Middle frontal gyrus (tissue), 1 donor: Measurements from ENCODE around the gene PRELP.
"Not testable (repeated sequence)": the region's sequence is repeated elsewhere in the genome, so short reads cannot be mapped to it uniquely, and the experiment has no call there.

Source experiments
- DNase-seq: peaks from one replicate; pipeline ENCODE4 v3.0.0-alpha.2; 2015; ENCODE audit warnings: low spot score; ENCODE audit errors: extremely low spot score

PRELP gene

DNA sequence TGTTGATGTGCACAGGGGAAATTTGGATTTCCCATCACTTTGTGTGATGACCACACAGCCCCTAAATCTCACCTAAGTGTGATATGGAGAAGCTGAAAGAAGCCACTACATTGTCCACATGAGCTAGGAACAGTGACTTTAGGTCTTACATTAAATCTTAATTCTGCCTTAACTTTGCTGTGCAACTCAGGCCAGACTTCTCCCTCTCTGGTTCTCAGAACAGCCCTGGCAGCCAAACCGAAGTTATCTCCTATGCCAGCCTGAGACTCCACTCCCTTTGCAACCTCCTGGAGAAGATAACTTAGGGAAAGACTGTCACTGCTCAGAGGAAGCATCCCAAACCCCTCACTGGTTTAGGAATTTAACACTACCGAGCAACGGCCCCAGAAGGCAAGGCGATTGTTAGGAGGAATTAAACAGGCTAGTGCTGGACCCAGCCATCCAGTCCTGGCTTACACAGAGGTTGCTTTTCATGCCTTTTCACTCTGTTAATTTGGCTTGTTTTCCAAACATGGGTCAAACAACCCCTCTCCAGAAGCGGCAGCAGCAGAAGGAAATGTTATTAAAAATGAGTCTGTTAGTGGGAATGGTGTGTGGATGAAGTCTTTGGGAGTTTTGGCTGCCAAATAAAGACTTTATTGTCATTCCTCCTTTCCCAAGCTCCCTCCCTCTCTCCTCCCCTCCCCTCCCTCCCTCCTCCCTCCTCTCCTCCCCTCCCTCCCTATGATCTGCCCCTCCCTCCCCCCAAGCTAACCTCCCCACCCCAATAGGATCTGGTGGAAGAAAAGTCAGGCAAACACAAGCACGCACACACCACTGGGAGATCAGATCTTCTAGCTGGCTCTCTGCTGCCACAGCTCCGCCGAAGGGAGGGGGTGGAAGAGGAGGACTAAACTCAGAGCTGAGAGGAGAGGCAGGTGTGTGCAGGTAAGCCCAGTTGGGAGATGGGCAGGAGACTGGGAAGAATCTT, at the start of gene PRELP:
PRELP (plus strand) TSS at position 795 of the 970 bp plus-strand sequence. CDS start 7,379 bp downstream, outside the sequence.
- no peak for DNase-seq

GRCh38 chr1:203426366-203426765, 49.2 kb upstream of the PRELP start:
- no peak for DNase-seq

- DNase-seq: no peak
These were observed 48.7 kb upstream of the PRELP start for GRCh38 chr1:203426870-203427269.

GRCh38 chr1:203427451-203427850, 48.2 kb upstream of the PRELP start:
- DNase-seq: no peak

- no peak for DNase-seq
These were observed 46.5 kb upstream of the PRELP start for GRCh38 chr1:203428981-203429599.

- no peak for DNase-seq
These were observed 40.0 kb upstream of the PRELP start for GRCh38 chr1:203435615-203436014.

- DNase-seq: no peak
These were observed 37.8 kb upstream of the PRELP start for GRCh38 chr1:203437696-203438315.

GRCh38 chr1:203439131-203439730, 36.4 kb upstream of the PRELP start:
- DNase-seq: peak; percentile 17

DNA sequence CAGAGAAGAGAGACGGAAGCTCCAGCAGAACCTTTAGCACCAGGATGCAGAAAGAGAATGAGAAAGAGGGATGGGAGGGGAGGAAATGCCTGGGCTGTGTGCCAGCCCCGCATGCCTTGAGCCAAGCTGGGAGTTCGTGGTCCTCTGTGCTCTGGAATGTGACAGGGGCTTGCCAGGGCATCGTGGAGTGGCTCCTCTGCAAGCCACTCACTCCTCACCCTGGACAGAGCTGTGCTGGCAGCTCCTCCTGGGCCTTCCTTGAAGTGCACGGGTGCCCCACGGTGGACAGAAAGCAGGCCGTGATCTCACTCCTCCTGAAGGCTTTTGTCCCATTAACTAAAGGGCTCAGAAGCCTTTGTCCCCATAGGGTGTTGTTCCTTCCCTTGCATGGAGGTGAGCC, 34.8 kb upstream of the PRELP start:
- peak; percentile 33 for DNase-seq

DNA sequence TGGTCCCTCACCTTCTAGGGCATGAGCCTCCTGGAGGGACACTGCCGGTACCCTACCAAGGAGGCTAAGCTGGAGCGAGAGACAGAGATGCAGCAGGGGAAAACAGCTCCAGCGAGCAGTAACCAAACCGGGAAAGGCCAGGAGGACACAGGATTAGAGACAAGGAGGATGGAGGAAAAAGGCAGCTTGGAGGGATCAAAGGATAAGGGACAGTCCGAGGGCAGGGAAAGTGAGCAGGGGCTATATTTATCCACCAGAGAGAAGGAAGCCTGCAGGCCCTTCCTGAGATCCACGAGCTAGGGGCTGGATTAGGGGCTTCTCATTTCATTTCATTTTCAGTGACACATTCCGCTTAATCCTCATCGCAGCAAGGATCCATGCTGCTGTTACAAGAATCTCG, 33.8 kb upstream of the PRELP start:
- DNase-seq: no peak

- DNase-seq: no peak
These were observed 32.8 kb upstream of the PRELP start for GRCh38 chr1:203442821-203443220.

DNA sequence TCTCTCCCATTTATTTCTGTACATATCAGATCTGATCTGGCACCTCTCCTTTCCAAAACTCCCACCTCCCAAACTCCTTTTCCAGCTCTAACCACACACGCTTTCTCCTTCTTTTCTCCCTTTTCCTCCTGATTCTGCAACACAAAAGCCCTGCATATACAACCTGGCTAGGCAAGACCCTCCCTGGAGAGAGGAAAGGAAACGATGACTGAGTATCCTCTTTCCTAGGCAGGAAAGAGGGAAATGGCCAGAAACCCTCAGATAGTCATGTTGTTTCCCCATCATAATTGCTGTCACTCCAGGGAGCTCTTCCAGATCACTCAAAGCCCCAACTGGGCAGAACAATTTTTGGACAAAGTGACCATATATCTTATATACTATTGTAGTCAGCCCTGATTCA, 32.3 kb upstream of the PRELP start:
- no peak for DNase-seq

- DNase-seq: no peak
These were observed 31.4 kb upstream of the PRELP start for GRCh38 chr1:203444171-203444576.

GRCh38 chr1:203447151-203447550, 28.5 kb upstream of the PRELP start:
- no peak for DNase-seq

- DNase-seq: not testable (repeated sequence)
These were observed 28.0 kb upstream of the PRELP start for GRCh38 chr1:203447598-203447997.

GRCh38 chr1:203448521-203449061, 27.0 kb upstream of the PRELP start:
- no peak for DNase-seq

DNA sequence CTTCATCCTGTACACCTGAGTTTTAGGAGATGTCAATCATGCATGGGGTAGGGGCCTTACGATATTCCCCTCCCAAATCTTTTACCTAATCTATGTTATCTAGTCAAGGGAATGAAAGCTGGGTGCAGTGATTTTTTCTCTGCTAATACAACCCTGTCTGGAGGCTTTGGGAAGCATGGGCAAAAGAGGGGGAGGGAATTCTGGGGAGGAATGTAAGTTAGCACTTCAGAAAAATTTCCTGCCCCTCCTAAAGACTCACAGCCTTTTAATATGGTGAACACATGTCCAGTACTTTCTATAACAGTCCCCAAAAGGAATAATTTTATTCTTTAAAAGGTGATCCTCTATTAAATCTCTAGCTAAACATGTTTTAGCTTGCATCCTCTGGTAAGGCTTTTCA, 25.6 kb upstream of the PRELP start:
- DNase-seq: no peak

GRCh38 chr1:203450479-203451149, 25.0 kb upstream of the PRELP start:
- no peak for DNase-seq

DNA sequence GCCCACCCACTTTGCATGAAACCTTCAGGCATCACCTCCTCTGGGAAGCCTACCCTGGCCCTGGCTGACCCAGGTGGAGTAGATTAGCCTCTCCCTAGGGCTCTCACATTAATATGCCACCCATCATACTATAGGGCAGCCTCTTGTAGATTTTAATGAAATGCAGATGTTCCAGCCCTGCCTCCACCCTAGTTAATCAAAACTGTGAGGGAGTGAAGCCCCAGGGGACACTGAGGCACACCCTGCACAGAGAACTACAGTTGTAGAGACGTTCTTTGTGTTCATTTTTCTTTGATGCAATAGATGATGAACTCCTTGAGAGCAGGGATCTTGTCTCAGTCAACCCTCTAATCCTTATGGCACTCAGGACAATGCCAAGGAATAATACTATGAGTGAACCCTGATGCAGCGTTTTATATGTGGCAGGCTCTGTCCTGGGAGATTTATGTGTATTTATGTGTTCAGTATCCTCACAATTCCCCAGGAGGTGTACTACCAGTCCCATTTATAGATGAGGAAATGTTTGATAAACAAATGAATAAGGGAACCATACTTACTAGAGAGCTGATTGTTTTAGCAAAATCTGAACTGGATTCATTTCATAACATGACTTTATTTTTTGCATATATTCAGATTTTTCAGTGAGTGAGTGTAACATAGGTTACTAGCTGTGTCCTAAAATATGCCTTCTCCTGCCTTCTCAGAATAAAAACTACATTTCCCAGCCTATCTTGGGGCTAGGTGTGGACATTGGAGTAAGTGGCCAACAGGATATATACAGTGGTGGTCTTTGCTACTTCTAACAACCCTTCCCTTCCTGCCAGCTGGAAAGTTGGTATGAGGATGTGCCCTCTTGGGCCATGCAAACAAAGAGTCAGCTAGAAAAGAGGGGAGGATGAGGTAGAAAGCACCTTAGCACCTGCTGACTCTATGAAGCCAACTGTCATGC, 23.5 kb upstream of the PRELP start:
- no peak for DNase-seq

DNA sequence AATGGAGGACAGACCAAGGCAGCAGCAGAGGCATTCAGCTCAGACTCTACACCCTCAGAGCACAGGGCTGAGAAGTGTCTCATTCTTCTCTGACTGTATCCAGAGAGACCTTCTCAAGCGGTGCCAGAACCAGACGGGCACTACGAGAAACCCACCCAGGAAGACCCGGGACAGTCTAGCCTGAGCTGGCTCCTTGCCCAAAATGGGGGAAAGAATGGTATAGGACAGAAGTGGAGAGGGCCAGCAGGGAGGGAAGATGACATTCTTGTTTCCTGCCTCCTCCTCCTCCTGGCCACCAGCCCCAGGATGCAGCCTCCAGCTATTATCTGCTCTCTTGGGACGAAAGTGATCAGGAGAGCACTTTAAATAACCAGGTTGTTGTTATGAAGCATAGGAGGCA, 22.6 kb upstream of the PRELP start:
- DNase-seq: no peak
